Loucy (cell line): Measurements from ENCODE around the gene CMC2.

Experiments used
- H2AFZ ChIP-seq: fragments of 200-600 bp; sonication (generic); 2 replicates; pipeline ENCODE4 v1.6.0; 2016; ENCODE audit warnings: antibody characterized with exemption, mild to moderate bottlenecking, low read length, moderate library complexity
- H3F3A ChIP-seq: fragments of 200-600 bp; 2 replicates; pipeline ENCODE4 v1.6.0; 2016; ENCODE audit warnings: antibody characterized with exemption, low read depth, mild to moderate bottlenecking
- H3K27me3 ChIP-seq: fragments of 200-600 bp; sonication (generic); 2 replicates; pipeline ENCODE4 v1.6.1; 2014; ENCODE audit warnings: low read length, mild to moderate bottlenecking; ENCODE audit not compliant: insufficient read depth, poor library complexity, severe bottlenecking
- H3K36me3 ChIP-seq: fragments of 200-600 bp; sonication (generic); 2 replicates; pipeline ENCODE4 v1.6.1; 2016; ENCODE audit warnings: low read length; ENCODE audit not compliant: insufficient read depth
- H3K4me1 ChIP-seq: fragments of 200-600 bp; sonication (generic); 2 replicates; pipeline ENCODE4 v1.5.1; 2014; ENCODE audit warnings: low read length, mild to moderate bottlenecking; ENCODE audit not compliant: insufficient read depth, poor library complexity, severe bottlenecking
- H3K4me2 ChIP-seq: fragments of 200-600 bp; sonication (generic); 2 replicates; pipeline ENCODE4 v1.6.0; 2014; ENCODE audit warnings: antibody characterized with exemption, low read length, low read depth, mild to moderate bottlenecking; ENCODE audit not compliant: poor library complexity, severe bottlenecking
- H3K4me3 ChIP-seq: fragments of 200-600 bp; sonication (generic); 2 replicates; pipeline ENCODE4 v1.5.1; 2014; ENCODE audit warnings: low read length, mild to moderate bottlenecking, mixed read lengths; ENCODE audit not compliant: poor library complexity, severe bottlenecking
- H3K79me2 ChIP-seq: fragments of 200-600 bp; sonication (generic); 2 replicates; pipeline ENCODE4 v1.6.1; 2014; ENCODE audit warnings: low read length; ENCODE audit not compliant: insufficient read depth
- H3K9ac ChIP-seq: fragments of 200-600 bp; sonication (generic); 2 replicates; pipeline ENCODE4 v1.6.0; 2014; ENCODE audit warnings: mild to moderate bottlenecking, low read depth, low read length, moderate library complexity; ENCODE audit not compliant: poor library complexity, severe bottlenecking
- H3K9me2 ChIP-seq: fragments of 200-600 bp; sonication (generic); replicated peaks from 2 replicates; pipeline ENCODE4 v1.6.1; 2016; ENCODE audit warnings: low read depth, low read length, mixed read lengths
- H3K9me3 ChIP-seq: fragments of 200-600 bp; sonication (generic); 2 replicates; pipeline ENCODE4 v1.6.1; 2014; ENCODE audit warnings: mild to moderate bottlenecking, antibody characterized with exemption, low read length, low read depth; ENCODE audit not compliant: insufficient read depth
- H4K20me1 ChIP-seq: fragments of 200-600 bp; sonication (generic); 2 replicates; pipeline ENCODE4 v1.6.0; 2014; ENCODE audit warnings: antibody characterized with exemption, low read length, mild to moderate bottlenecking; ENCODE audit not compliant: insufficient read depth, poor library complexity, severe bottlenecking
- EZH2phosphoT487 ChIP-seq: fragments of 200-600 bp; IDR thresholded peaks from 2 replicates; pipeline ENCODE4 v1.6.1; 2018; ENCODE audit warnings: antibody characterized with exemption, mild to moderate bottlenecking, moderate library complexity, borderline replicate concordance
- TF ChIP-seq, protein P1 (sequence below): fragments of 200-600 bp; sonication (generic); conservative IDR thresholded peaks from 2 replicates; pipeline ENCODE4 v1.5.1; 2014; ENCODE audit warnings: mild to moderate bottlenecking, antibody characterized with exemption, low read length

Gene CMC2

DNA sequence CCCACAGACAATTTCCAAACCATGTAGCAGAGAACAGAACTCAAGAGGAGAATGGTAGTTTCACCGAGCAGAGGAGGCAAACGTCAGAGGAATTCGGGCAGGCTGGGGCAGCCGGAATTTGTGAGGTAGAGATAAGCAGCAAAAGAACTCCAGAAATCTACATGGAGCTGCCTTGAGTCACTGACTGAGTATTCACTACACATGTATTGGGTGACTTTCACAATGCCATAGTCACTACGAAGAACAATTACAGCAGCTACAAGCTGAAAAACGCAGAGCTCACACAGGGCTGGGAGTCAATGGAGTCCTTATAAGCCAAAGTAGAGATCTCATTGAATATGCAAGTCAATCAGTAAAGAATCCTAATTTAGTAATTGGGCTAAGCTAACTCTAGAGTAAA lies 13.4 kb downstream of the CMC2 start:
- H3K27me3 ChIP-seq: no peaks in the 10 kb centered on the region
- peaks cover 18% of the 10 kb centered on the region for H3K4me1 ChIP-seq
- TF ChIP-seq, protein P1, sequence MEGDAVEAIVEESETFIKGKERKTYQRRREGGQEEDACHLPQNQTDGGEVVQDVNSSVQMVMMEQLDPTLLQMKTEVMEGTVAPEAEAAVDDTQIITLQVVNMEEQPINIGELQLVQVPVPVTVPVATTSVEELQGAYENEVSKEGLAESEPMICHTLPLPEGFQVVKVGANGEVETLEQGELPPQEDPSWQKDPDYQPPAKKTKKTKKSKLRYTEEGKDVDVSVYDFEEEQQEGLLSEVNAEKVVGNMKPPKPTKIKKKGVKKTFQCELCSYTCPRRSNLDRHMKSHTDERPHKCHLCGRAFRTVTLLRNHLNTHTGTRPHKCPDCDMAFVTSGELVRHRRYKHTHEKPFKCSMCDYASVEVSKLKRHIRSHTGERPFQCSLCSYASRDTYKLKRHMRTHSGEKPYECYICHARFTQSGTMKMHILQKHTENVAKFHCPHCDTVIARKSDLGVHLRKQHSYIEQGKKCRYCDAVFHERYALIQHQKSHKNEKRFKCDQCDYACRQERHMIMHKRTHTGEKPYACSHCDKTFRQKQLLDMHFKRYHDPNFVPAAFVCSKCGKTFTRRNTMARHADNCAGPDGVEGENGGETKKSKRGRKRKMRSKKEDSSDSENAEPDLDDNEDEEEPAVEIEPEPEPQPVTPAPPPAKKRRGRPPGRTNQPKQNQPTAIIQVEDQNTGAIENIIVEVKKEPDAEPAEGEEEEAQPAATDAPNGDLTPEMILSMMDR: no peak
- TF ChIP-seq EZH2phosphoT487: no peak
- peaks cover 17% of the 10 kb centered on the region for H4K20me1 ChIP-seq
- no peaks in the 10 kb centered on the region for H3F3A ChIP-seq
- H3K9me2 ChIP-seq: no peaks in the 10 kb centered on the region
- H3K36me3 ChIP-seq: peaks cover 28% of the 10 kb centered on the region; the same call in 1 of the 2 replicates
- H3K9ac ChIP-seq: no peak overlapping the region
- no peaks in the 10 kb centered on the region for H3K9me3 ChIP-seq
- no peak overlapping the region for H3K4me2 ChIP-seq
- H3K79me2 ChIP-seq: peaks cover 88% of the 10 kb centered on the region
- no peak overlapping the region for H3K4me3 ChIP-seq
- no peak overlapping the region for H2AFZ ChIP-seq

DNA sequence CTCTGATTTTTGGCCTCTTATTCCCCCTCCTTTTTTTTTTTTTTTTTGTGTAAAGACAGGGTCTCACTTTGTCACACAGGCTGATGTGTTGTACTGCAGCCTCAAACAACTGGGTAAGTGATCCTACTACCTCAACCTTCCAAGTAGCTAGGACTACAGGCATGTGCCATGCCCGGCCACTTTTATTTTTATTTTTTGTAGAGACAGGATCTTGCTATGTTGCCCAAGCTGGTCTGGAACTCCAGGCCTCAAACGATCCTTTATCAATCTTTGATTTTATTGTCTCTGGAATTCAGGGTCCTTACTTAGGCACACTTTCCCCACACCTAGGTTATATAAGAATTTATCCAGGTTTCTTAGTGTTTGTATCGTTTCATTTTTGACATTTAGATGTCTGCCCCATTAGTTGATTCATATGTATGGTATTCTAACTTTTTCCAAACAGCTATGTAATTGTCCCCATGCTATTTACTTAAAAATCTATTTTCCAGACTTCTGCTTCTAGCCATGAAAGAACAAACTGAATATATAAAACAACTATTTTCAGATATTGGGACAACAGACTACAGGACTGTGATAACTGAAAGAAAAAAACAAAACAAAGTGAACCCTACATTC lies 13.9 kb downstream of the CMC2 start:
- Histone ChIP-seq H3F3A (no peaks in the 10 kb centered on the region), H2AFZ (no peak overlapping the region), H3K4me1 (peaks cover 17% of the 10 kb centered on the region), H3K36me3 (peaks cover 28% of the 10 kb centered on the region; the same call in 1 of the 2 replicates), H4K20me1 (peaks cover 13% of the 10 kb centered on the region), H3K27me3 (no peaks in the 10 kb centered on the region), H3K9me3 (no peaks in the 10 kb centered on the region), H3K9me2 (no peaks in the 10 kb centered on the region), H3K4me3 (no peak overlapping the region), H3K4me2 (no peak overlapping the region), H3K9ac (no peak overlapping the region), H3K79me2 (peaks cover 88% of the 10 kb centered on the region)
- TF ChIP-seq, protein P1: no peak
- TF ChIP-seq EZH2phosphoT487: no peak

- no peak overlapping the region for H3K4me2 ChIP-seq
- no peaks in the 10 kb centered on the region for H3F3A ChIP-seq
- peaks cover 28% of the 10 kb centered on the region; the same call in 1 of the 2 replicates for H3K36me3 ChIP-seq
- H3K4me1 ChIP-seq: peaks cover 8% of the 10 kb centered on the region
- H3K9ac ChIP-seq: no peak overlapping the region
- peaks cover 85% of the 10 kb centered on the region for H3K79me2 ChIP-seq
- no peak for TF ChIP-seq EZH2phosphoT487
- TF ChIP-seq, protein P1: no peak
- H4K20me1 ChIP-seq: peaks cover 8% of the 10 kb centered on the region
- no peaks in the 10 kb centered on the region for H3K9me2 ChIP-seq
- H3K27me3 ChIP-seq: no peaks in the 10 kb centered on the region
- no peak overlapping the region for H3K4me3 ChIP-seq
- H2AFZ ChIP-seq: no peak overlapping the region
- H3K9me3 ChIP-seq: no peaks in the 10 kb centered on the region
These were observed 14.8 kb downstream of the CMC2 start for GRCh38 chr16:80991792-80992430.
